ENCODE measurements around the gene ST6GAL1. TPM values are rescaled to one million over a fixed set of nuclear protein-coding genes. Genes with fewer than 3 reads are reported as not detected.
"Not testable (repeated sequence)": the region's sequence is repeated elsewhere in the genome, so short reads cannot be mapped to it uniquely, and the experiment has no call there.

Gene ST6GAL1
- polyA plus RNA-seq, 3 donors: 55.6 to 81.0 (median 61.7) TPM

DNA sequence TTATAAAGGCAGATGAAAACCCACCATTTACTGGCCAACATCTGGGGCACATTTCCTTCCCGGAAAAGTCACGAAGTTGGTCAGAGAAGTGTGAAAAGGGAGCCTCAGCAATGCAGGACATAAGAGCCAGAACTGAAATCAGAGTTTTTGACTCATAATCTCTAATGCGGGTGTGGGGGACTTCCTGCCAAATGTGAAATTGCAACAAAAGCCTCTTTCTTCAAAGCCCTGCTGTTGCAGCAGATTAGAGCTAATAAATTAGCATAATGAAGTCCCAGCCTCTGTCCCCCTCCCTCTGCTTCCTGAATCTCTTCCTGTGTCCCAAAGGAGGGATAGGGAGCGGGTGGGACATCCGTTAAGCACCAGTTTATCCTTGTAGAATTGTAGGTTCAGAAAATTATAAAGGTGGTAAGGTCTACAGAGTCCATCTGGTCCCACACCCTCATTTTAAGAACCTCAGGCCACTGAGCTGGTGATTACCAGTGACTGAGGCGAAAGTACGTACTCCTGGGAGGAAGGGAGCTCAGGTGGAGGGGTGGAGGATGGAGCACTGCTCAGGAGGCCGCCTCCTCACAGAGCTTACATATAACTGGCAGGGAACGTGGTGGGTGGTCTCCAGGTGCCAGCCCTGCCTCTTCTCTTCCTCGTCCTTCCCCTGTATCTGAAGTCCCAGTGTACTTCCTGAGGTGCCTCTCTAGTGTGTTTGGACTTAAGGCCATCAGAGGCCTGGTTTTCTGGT lies 35.0 kb downstream of the ST6GAL1 start:
- no peak for DNase-seq

GRCh38 chr3:186966406-186966805 lies 36.1 kb downstream of the ST6GAL1 start:
- no peak for DNase-seq

- DNase-seq: not testable (repeated sequence)
Observed at GRCh38 chr3:186967236-186967635, 36.9 kb downstream of the ST6GAL1 start.

GRCh38 chr3:186967686-186968085 lies 37.4 kb downstream of the ST6GAL1 start:
- no peak for DNase-seq

DNA sequence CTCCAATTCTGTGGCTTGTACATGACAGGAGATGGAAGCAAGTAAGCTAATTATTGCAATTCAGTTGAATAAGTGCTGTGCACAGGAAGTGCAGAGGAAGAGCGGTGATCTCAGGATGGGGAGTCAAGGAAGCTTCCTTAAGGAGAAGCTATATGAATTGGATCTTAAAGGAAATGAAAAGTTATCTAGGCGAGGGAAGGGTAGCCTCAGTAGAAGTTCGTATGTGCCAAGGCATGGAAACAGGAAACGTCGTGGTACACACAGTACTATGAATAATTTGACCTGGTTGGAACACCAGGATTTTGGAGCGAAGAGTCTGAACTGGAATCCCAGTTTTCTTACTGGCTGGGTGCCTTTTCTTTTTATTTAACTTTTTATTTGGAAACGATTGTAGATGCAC lies 39.3 kb downstream of the ST6GAL1 start:
- no peak for DNase-seq

GRCh38 chr3:186971106-186971505 lies 40.8 kb downstream of the ST6GAL1 start:
- not testable (repeated sequence) for DNase-seq

DNA sequence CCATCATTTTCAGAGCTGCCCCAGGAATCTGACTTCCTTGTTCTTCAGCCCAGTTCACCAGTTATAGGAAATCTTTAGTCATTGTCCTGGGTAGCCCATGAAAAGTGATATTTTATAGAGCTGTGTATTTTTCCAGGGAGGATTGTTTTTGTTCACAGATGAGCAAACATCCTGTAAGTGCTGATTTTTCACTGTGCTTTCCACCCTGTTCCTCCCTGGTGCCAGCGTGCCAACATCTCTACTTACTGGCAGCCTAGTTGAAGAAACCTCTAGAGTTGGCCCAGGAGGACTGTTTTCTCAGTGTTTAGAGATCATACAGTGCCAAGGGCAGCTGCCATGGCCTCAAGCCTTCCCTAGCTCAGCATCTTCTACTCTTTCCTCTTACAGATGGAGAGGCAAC lies 41.3 kb downstream of the ST6GAL1 start:
- DNase-seq: no peak

GRCh38 chr3:186973702-186974101 lies 43.4 kb downstream of the ST6GAL1 start:
- DNase-seq: no peak

DNA sequence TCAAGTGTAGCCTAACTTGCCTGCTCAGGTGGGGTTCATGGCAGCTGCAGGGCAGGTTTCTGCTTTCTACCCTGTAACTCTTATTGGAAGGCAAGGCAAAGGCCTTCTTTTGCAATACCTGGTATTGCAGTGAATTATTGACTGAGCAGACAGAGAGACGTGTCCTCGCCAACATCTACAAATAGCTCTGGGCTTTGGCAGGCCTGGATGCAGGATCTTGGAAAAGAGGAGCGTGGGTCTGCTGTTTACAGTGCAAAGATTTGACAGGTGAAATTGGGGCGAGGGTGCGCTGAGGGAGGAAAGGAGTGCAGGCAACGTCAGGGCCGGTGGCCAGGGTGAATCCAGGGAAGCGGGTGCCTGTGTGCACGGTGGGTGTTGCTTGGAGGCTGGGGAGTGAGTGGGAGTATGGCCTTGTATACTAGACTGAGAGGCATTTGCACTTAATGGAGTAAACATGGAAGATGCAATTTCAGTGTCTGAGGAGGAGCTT lies 44.5 kb downstream of the ST6GAL1 start:
- no peak for DNase-seq

- DNase-seq: no peak
Observed at GRCh38 chr3:186975726-186976125, 45.4 kb downstream of the ST6GAL1 start.

- DNase-seq: peak; percentile 84
Observed at GRCh38 chr3:186976837-186977750, 46.8 kb downstream of the ST6GAL1 start.

- DNase-seq: no peak
Observed at GRCh38 chr3:186978712-186979111, 48.4 kb downstream of the ST6GAL1 start.

DNA sequence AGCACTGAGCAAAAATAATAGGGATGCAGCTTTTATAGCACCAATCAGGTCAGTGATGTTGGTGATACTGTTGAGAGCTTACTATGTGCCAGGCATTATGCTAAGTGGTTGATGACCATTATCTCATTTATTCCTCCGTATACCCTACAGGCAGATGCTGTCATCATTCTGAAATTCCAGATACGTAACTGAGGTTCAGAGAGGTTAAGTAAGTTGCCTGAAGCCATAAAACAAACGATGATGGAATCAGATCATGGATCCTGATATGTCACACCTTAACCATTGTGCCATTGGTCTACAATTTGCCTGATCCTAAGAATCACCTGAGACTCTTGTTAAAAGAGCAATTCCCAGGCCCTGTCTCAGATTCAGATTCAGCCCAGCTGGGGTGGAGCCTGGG lies 49.5 kb downstream of the ST6GAL1 start:
- no peak for DNase-seq

- no peak for DNase-seq
Observed at GRCh38 chr3:186980989-186981388, 50.7 kb downstream of the ST6GAL1 start.

DNA sequence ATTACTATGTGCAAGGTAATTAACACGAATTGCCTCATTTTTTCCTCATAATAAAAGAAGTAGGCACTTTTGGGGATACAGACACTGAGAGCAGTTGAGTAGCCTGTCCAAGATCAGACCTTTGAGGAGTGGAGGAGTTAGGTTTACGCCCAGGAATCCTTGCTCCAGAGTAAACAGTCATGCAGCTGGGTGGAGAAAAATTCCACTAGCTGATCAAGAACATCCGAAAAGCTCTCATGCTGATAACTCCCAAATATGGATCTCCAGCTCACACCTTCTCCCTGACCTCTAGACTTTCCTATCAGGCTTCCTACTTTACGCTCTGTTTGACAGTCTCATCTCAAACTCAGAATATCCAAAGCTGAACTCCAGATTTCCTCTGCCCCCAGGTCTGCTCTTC lies 53.3 kb downstream of the ST6GAL1 start:
- no peak for DNase-seq

DNA sequence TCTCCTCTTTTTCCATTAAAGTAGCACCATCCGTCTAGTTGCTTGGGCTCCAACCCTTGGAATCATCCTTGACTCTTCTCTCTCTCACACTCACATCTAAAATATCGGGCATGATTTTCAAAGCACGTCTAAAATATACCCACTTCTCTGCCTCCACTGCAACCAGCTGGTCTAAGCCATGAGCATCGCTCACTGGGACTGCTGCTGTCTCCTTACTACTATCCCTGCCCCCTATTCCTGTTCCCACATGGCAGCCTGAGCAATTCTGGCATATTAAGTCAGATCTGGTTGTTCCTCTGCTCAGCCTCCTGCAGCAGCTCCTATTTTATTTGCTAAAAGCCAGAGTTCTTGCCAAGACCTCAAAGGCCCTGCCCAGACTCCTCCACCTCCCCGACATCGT lies 53.7 kb downstream of the ST6GAL1 start:
- DNase-seq: no peak

- no peak for DNase-seq
Observed at GRCh38 chr3:186985661-186986364, 55.5 kb downstream of the ST6GAL1 start.

- no peak for DNase-seq
Observed at GRCh38 chr3:186986406-186986805, 56.1 kb downstream of the ST6GAL1 start.

DNA sequence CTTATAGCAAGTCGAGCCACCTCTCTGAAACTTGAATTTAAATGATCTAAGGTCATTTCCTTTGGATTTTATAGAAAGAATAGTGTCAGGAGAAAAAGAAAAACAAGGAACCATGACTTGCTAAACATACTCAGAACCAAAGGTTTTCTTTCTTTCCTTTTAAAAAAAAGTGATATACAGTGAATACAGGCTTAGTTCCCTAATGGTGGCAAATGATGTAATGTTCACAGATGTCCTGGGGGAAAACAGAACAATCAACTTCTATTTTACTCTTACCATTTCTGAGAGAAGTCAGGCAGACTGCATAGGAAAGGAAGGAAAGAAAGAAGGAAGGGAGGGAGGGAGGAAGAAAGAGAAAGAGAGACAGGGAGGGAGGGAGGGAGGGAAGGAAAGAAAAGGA lies 56.5 kb downstream of the ST6GAL1 start:
- no peak for DNase-seq

DNA sequence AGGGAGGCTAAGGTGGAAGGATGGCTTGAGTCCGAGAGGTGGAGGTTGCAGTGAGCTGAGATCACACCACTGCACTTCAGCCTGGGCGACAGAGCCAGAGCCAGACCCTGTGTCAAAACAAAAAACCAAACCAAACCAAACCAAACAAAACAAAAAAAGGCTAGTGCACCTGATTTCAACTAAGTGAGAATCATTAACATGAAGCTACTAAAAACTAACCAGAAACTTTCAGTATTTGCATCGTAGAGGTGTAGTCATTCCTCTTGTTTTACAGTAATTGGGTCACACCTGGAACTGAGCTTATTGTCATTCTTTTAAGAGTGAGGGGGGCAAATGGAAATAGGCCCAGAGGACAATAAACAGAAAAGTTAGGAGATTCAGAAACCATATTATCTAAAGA lies 58.5 kb downstream of the ST6GAL1 start:
- no peak for DNase-seq

- no peak for DNase-seq
Observed at GRCh38 chr3:186989429-186989828, 59.1 kb downstream of the ST6GAL1 start.

GRCh38 chr3:186990277-186990676 lies 60.0 kb downstream of the ST6GAL1 start:
- DNase-seq: no peak

Measured in renal pelvis (tissue), 4 donors.